ENCODE results near the gene TSPAN19.

DNA sequence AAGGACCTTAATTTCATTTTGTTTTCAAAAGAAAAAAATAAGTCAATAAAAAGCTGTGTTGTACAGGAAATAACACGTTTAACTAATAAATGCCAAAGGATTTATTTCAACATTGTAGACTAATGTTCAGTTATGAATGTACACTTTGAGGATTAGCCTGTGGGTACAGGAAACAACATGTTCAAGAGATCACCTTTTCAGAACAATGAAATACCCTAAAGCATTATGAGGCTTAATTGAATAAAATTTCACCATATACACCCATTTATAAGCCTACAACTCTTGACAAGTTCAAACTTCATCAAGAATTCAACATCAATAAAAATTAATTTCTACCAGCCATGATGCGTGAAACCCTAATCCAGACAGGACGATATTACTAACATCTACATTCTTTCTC, 66.9 kb downstream of the TSPAN19 start:
- TF ChIP-seq, protein P1, sequence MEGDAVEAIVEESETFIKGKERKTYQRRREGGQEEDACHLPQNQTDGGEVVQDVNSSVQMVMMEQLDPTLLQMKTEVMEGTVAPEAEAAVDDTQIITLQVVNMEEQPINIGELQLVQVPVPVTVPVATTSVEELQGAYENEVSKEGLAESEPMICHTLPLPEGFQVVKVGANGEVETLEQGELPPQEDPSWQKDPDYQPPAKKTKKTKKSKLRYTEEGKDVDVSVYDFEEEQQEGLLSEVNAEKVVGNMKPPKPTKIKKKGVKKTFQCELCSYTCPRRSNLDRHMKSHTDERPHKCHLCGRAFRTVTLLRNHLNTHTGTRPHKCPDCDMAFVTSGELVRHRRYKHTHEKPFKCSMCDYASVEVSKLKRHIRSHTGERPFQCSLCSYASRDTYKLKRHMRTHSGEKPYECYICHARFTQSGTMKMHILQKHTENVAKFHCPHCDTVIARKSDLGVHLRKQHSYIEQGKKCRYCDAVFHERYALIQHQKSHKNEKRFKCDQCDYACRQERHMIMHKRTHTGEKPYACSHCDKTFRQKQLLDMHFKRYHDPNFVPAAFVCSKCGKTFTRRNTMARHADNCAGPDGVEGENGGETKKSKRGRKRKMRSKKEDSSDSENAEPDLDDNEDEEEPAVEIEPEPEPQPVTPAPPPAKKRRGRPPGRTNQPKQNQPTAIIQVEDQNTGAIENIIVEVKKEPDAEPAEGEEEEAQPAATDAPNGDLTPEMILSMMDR (IDR thresholded peaks at IDR 0.05), result no peak
- TF ChIP-seq POLR2A (IDR thresholded peaks at IDR 0.05), result no peak
